Measurements from ENCODE around the gene DNAH9. TPM values are rescaled to one million over a fixed set of nuclear protein-coding genes. Genes with fewer than 3 reads are reported as not detected.

Gene DNAH9
- total RNA-seq, 1 donor from 2014 or later = 0.08 TPM

DNA sequence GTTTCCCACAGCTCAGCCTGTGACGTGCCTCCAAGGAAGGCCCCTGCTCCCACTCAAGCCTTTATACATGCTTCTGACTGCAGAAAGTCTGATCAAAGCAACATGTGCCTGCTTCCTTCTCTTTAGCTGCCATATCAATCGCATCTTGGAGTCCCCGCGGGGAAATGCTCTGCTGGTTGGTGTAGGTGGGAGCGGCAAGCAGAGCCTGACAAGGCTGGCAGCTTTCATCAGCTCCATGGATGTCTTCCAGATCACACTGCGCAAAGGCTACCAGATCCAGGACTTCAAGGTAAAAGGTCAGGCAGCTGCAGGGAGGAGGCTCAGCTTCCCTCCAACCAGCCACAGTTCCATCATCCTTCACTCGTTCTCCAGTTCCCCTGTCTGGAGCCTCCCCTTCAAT, 209.3 kb downstream of the DNAH9 start:
- TF ChIP-seq, protein P1, sequence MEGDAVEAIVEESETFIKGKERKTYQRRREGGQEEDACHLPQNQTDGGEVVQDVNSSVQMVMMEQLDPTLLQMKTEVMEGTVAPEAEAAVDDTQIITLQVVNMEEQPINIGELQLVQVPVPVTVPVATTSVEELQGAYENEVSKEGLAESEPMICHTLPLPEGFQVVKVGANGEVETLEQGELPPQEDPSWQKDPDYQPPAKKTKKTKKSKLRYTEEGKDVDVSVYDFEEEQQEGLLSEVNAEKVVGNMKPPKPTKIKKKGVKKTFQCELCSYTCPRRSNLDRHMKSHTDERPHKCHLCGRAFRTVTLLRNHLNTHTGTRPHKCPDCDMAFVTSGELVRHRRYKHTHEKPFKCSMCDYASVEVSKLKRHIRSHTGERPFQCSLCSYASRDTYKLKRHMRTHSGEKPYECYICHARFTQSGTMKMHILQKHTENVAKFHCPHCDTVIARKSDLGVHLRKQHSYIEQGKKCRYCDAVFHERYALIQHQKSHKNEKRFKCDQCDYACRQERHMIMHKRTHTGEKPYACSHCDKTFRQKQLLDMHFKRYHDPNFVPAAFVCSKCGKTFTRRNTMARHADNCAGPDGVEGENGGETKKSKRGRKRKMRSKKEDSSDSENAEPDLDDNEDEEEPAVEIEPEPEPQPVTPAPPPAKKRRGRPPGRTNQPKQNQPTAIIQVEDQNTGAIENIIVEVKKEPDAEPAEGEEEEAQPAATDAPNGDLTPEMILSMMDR (IDR thresholded peaks at IDR 0.05; ENCODE audit: borderline replicate concordance) = no peak
- no peaks in the 10 kb centered on the region for H3K36me3 ChIP-seq
- no peak overlapping the region for H3K27ac ChIP-seq (replicated peaks)
- no peaks in the 10 kb centered on the region for H3K4me1 ChIP-seq
- H3K27me3 ChIP-seq (ENCODE audit: low read depth) = no peaks in the 10 kb centered on the region
- intact Hi-C loops (cut with micrococcal nuclease) = no loop called here
- DNase-seq = no peak
- no peaks in the 10 kb centered on the region for H3K9me3 ChIP-seq (replicated peaks)
- no peak overlapping the region for H3K4me3 ChIP-seq

- Histone ChIP-seq H3K9me3 (replicated peaks) (no peaks in the 10 kb centered on the region), H3K36me3 (no peaks in the 10 kb centered on the region), H3K4me1 (peaks cover 25% of the 10 kb centered on the region), H3K27ac (replicated peaks) (no peak overlapping the region), H3K27me3 (ENCODE audit: low read depth) (no peaks in the 10 kb centered on the region), H3K4me3 (no peak overlapping the region)
- DNase-seq = no peak
- TF ChIP-seq, protein P1 (IDR thresholded peaks at IDR 0.05; ENCODE audit: borderline replicate concordance) = no peak
- intact Hi-C loops (cut with micrococcal nuclease) = no loop called here
Observed at GRCh38 chr17:11813278-11813677, 215.0 kb downstream of the DNAH9 start.

DNA sequence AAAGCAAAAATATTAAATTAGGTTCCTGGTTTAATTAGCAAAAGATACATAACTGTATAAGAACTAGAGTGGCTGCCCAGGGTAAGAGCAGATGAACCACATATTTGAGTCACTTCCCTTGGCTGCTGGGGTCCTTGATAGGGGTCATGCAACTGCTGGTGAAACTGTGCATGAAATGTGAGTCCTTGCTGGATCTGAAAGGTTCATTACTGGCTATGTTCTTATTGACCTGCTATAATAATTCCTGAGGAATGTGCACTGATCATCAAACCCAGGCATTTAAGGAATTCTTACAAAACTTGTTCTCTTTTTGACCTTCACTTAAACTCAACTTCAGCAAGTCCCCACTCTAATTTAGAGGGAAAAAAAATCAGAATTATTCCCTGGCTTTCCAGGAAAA, 215.6 kb downstream of the DNAH9 start:
- TF ChIP-seq, protein P1 (IDR thresholded peaks at IDR 0.05; ENCODE audit: borderline replicate concordance) = no peak
- H3K36me3 ChIP-seq = no peaks in the 10 kb centered on the region
- peaks cover 25% of the 10 kb centered on the region for H3K4me1 ChIP-seq
- no peak overlapping the region for H3K4me3 ChIP-seq
- intact Hi-C loops (cut with micrococcal nuclease) = no loop called here
- no peak overlapping the region for H3K27ac ChIP-seq (replicated peaks)
- no peak for DNase-seq
- no peaks in the 10 kb centered on the region for H3K27me3 ChIP-seq (ENCODE audit: low read depth)
- no peaks in the 10 kb centered on the region for H3K9me3 ChIP-seq (replicated peaks)

- Histone ChIP-seq H3K36me3 (no peaks in the 10 kb centered on the region), H3K4me1 (peaks cover 25% of the 10 kb centered on the region), H3K4me3 (no peak overlapping the region), H3K9me3 (replicated peaks) (no peaks in the 10 kb centered on the region), H3K27ac (replicated peaks) (no peak overlapping the region), H3K27me3 (ENCODE audit: low read depth) (no peaks in the 10 kb centered on the region)
- DNase-seq = no peak
- intact Hi-C loops (cut with micrococcal nuclease) = no loop called here
- TF ChIP-seq, protein P1 (IDR thresholded peaks at IDR 0.05; ENCODE audit: borderline replicate concordance) = no peak
Observed at GRCh38 chr17:11814655-11815262, 216.5 kb downstream of the DNAH9 start.

- intact Hi-C loops (cut with micrococcal nuclease) = no loop called here
- Histone ChIP-seq H3K4me3 (no peak overlapping the region), H3K27ac (replicated peaks) (no peak overlapping the region), H3K27me3 (ENCODE audit: low read depth) (no peaks in the 10 kb centered on the region), H3K36me3 (no peaks in the 10 kb centered on the region), H3K4me1 (peaks cover 25% of the 10 kb centered on the region), H3K9me3 (replicated peaks) (no peaks in the 10 kb centered on the region)
- TF ChIP-seq, protein P1 (IDR thresholded peaks at IDR 0.05; ENCODE audit: borderline replicate concordance) = no peak
- no peak for DNase-seq
Observed at GRCh38 chr17:11816409-11816808, 218.1 kb downstream of the DNAH9 start.
